ENCODE measurements around the gene FAM219A.
"Not testable (repeated sequence)": the region's sequence is repeated elsewhere in the genome, so short reads cannot be mapped to it uniquely, and the experiment has no call there.

FAM219A gene

DNA sequence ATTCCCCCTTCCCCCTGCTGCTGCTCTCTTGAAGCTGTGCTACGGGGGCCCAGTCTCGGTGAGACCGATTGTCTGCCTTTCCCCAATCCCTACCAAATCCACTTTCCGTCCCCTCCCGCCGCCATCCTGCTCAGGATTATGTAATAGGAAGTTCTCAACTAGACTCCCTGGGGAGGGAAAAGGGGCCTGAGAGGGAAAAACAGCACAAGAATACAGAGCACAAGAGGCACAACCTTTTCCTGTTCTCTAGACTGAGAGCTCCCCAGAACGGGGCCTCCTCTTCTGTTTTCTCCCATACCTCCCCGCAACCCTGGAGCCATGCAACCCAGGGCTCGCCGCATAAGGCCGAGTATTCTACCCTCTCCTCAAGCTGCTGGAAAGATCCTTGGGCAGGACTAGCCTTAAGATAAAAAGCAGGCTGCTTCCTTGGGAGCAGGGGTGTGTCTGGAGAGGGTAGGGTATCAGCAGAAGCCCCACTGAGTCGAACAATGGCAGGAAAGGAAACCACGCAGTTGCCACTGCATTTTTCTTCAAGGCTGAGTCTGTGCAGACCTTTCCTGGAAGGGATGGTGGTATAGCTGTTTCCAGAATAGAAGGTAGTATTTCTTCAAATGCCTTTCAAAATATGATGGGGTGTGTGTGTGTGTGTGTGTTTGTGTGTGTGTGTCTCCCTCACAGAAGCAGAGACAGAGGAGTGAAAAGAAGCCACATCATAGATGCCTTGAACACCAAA, 94.6 kb downstream of the FAM219A start:
- DNase-seq (ENCODE audit: extremely low read depth, low read depth), result no peak
- TF ChIP-seq, protein P1, sequence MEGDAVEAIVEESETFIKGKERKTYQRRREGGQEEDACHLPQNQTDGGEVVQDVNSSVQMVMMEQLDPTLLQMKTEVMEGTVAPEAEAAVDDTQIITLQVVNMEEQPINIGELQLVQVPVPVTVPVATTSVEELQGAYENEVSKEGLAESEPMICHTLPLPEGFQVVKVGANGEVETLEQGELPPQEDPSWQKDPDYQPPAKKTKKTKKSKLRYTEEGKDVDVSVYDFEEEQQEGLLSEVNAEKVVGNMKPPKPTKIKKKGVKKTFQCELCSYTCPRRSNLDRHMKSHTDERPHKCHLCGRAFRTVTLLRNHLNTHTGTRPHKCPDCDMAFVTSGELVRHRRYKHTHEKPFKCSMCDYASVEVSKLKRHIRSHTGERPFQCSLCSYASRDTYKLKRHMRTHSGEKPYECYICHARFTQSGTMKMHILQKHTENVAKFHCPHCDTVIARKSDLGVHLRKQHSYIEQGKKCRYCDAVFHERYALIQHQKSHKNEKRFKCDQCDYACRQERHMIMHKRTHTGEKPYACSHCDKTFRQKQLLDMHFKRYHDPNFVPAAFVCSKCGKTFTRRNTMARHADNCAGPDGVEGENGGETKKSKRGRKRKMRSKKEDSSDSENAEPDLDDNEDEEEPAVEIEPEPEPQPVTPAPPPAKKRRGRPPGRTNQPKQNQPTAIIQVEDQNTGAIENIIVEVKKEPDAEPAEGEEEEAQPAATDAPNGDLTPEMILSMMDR (IDR thresholded peaks at IDR 0.05; ENCODE audit: low read depth, low read length), result no peak

DNA sequence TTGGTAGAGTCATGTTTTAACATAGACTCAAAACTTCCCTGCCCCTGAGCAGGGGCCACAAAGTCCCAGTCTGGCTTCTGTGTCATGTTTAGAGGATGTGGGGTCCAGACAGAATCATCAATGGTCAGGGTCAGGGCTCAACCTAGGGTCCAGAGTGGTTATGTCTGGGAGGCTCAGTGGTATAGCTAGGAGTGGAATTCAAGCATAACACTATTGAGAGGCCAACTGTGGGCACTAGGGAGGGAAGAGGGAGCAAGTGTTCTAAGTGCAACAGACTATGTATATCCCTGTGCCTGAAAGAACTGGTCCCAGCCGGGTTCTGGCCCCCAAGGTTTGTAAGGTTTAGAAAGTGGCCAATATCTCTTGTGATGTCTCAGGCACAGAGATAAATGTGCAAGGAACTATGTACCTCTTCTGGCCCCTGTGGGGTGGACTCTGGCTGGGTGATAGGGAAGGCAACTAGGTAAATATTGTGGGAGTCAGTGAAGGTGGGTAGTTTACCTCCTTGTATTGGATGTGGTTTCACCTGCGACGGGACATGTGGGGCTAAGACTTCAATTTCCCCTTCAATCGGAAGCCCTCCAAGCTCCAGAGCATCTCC, 95.7 kb downstream of the FAM219A start:
- DNase-seq (ENCODE audit: extremely low read depth, low read depth), result no peak
- TF ChIP-seq, protein P1 (IDR thresholded peaks at IDR 0.05; ENCODE audit: low read depth, low read length), result no peak

DNA sequence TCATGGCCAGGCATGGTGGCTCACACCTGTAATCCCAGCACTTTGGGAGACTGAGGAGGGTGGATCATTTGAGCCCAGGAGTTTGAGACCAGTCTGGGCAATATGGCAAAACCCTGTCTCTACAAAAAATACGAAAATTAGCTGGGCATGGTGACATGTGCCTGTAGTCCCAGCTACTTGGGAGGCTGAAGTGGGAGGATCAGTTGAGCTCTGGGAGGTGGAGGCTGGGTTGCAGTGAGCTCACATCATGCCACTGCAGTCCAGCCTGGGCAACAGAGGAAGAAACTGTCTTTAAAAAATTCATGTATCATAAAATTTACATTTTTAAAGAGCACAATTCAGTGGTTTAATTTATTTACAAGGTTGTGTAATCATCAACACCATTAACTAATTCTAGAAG, 105.4 kb downstream of the FAM219A start:
- not testable (repeated sequence) for DNase-seq (ENCODE audit: extremely low read depth, low read depth)

DNA sequence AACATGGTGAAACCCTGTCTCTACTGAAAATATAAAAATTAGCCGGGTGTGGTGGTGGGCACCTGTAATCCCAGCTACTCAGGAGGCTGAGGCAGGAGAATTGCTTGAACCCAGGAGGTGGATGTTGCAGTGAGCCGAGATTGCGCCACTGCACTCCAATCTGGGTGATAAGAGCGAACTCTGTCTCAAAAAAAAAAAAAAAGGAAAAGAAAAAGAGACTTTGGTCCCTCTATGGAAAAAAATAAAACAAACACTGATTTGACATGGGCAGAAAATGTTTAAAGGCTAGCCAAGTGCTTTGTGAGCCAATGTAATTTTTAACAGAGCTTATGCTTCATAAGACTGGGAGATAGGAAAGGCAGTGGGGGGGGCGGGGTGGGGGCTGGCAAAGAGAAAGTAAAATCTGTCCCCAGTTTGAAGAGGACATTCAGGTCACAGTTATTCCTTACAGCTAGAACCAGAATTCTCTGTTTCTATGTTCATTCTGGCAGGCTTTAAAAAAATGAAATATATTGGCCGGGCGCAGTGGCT, 106.2 kb downstream of the FAM219A start:
- not testable (repeated sequence) for DNase-seq (ENCODE audit: extremely low read depth, low read depth)

DNA sequence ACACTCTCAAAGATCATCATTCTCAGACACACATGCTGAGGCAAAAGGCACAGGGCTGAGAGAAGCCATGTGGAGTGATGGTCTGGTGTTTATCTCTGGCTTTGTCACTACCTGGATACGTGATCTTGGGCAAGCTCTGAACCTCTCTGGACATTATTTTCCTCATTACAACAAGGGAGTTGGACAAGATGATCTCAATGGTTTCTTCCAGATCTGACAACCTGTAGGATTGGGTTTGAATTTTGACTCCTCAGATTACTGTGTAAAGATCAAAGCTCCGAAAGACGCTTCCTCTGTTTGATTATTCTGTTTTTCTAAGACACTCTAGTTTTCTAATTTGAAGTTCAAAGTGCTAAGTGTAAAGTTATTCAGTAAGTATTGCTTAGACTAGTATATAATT, 109.0 kb downstream of the FAM219A start:
- no peak for DNase-seq (ENCODE audit: extremely low read depth, low read depth)
- TF ChIP-seq, protein P1 (IDR thresholded peaks at IDR 0.05; ENCODE audit: low read depth, low read length), result no peak
